ENCODE measurements around the gene SCARF2. TPM values are rescaled to one million over a fixed set of nuclear protein-coding genes. Genes with fewer than 3 reads are reported as not detected.

The SCARF2 gene
- total RNA-seq, 1 experiment from 2014 or later = 1.4 TPM

GRCh38 chr22:20425566-20426258 lies 11.9 kb downstream of the SCARF2 start:
- intact Hi-C loops (cut with micrococcal nuclease; ENCODE audit: unreplicated experiment) = no loop called here
- H3K4me3 ChIP-seq (ENCODE audit: low read depth, low read length, poor library complexity, severe bottlenecking) = peak overlapping the region; percentile 27
- DNase-seq (ENCODE audit: low spot score) = no peak
- BruUV-seq (replicated peaks) = no TSS peak
- H3K27ac ChIP-seq (ENCODE audit: low read depth, low read length, poor library complexity, severe bottlenecking) = no peak overlapping the region
- no peaks in the 10 kb centered on the region for H3K36me3 ChIP-seq (ENCODE audit: insufficient read depth, low read length, poor library complexity, severe bottlenecking)
- ChIA-PET CTCF (no interaction called here), POLR2A (ENCODE audit: low non-redundant PET) (no interaction called here)
- no peak for TF ChIP-seq CTCF (conservative IDR thresholded peaks at IDR 0.05; ENCODE audit: low read depth, low read length)
- no peak for TF ChIP-seq EZH2 (IDR thresholded peaks at IDR 0.05; ENCODE audit: borderline replicate concordance, low read depth, low read length, poor library complexity, severe bottlenecking)
- H3K4me1 ChIP-seq (ENCODE audit: insufficient read depth, low read length, poor library complexity, severe bottlenecking) = no peaks in the 10 kb centered on the region
- H3K27me3 ChIP-seq (replicated peaks; ENCODE audit: insufficient read depth, low read depth, low read length, poor library complexity) = no peaks in the 10 kb centered on the region
- H3K9me3 ChIP-seq (ENCODE audit: low read depth, low read length, poor library complexity, severe bottlenecking) = no peaks in the 10 kb centered on the region

DNA sequence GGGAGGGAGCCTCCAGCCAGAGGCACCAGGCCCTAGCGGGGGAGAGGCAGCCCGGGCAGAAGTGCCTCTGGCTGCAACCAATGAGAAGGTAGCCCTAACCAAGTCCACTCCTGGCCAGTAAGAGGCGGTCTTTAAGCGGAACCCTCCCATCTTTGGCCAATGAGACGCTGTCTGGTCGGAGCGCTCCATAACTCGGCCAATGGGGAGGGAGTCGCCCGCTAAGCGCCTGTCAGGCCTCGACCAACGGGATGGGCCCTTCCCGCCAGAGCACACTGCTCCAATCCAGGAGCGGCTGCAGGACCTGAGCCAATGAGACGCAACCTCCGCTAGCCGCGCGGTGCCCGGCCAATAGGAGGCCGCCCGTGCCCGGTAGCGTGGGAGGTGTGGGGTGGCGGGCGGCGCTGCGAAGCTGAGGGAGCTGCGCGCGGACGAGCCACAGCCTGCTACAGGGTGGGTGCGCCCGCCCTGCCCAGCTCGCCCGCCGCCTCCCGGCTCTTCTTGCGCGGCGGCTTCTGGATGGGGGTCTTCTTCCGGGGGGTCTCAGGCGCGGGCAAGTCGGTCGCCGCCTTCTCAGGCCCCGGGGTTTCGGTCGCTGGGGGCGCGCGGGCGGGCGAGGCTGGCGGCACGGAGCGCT lies 12.6 kb downstream of the SCARF2 start:
- H3K36me3 ChIP-seq (ENCODE audit: insufficient read depth, low read length, poor library complexity, severe bottlenecking) = no peaks in the 10 kb centered on the region
- ChIA-PET POLR2A (ENCODE audit: low non-redundant PET) (no interaction called here), CTCF (no interaction called here)
- intact Hi-C loops (cut with micrococcal nuclease; ENCODE audit: unreplicated experiment) = no loop called here
- H3K4me1 ChIP-seq (ENCODE audit: insufficient read depth, low read length, poor library complexity, severe bottlenecking) = no peaks in the 10 kb centered on the region
- DNase-seq (ENCODE audit: low spot score) = peak; percentile 37
- H3K27me3 ChIP-seq (replicated peaks; ENCODE audit: insufficient read depth, low read depth, low read length, poor library complexity) = no peaks in the 10 kb centered on the region
- H3K4me3 ChIP-seq (ENCODE audit: low read depth, low read length, poor library complexity, severe bottlenecking) = peak overlapping the region; percentile 27
- no peak for TF ChIP-seq CTCF (conservative IDR thresholded peaks at IDR 0.05; ENCODE audit: low read depth, low read length)
- TF ChIP-seq EZH2 (IDR thresholded peaks at IDR 0.05; ENCODE audit: borderline replicate concordance, low read depth, low read length, poor library complexity, severe bottlenecking) = no peak
- no peak overlapping the region for H3K27ac ChIP-seq (ENCODE audit: low read depth, low read length, poor library complexity, severe bottlenecking)
- no TSS peak for BruUV-seq (replicated peaks)
- H3K9me3 ChIP-seq (ENCODE audit: low read depth, low read length, poor library complexity, severe bottlenecking) = no peaks in the 10 kb centered on the region

DNA sequence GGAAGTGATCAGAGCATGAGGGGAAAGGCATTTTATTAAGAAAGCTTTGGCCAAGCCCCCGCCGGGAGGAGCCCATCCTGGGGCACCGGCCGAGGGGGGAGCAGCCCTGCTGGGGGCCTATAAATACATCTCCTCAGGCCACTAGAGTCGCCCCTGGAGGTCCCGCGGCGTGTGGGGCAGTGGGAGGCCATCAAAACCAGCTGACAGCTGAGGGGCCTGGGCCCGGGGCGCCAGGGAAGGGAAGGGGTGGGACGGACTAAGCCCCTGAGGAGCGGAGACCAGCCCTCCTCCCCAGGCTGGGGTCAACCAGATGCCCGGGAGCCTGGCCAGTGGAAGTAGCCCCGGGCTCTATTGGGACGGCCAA lies 13.1 kb downstream of the SCARF2 start:
- POLR2A ChIA-PET (ENCODE audit: low non-redundant PET) = no interaction called here
- H3K27ac ChIP-seq (ENCODE audit: low read depth, low read length, poor library complexity, severe bottlenecking) = no peak overlapping the region

More for the DNA sequence above, 13.1 kb downstream of the SCARF2 start:
- BruUV-seq (replicated peaks) = no TSS peak
- no peaks in the 10 kb centered on the region for H3K27me3 ChIP-seq (replicated peaks; ENCODE audit: insufficient read depth, low read depth, low read length, poor library complexity)
- no peak overlapping the region for H3K4me3 ChIP-seq (ENCODE audit: low read depth, low read length, poor library complexity, severe bottlenecking)
- H3K9me3 ChIP-seq (ENCODE audit: low read depth, low read length, poor library complexity, severe bottlenecking) = no peaks in the 10 kb centered on the region
- intact Hi-C loops (cut with micrococcal nuclease; ENCODE audit: unreplicated experiment) = no loop called here
- no peak for TF ChIP-seq CTCF (conservative IDR thresholded peaks at IDR 0.05; ENCODE audit: low read depth, low read length)
- no peak for TF ChIP-seq EZH2 (IDR thresholded peaks at IDR 0.05; ENCODE audit: borderline replicate concordance, low read depth, low read length, poor library complexity, severe bottlenecking)
- CTCF ChIA-PET = no interaction called here
- H3K36me3 ChIP-seq (ENCODE audit: insufficient read depth, low read length, poor library complexity, severe bottlenecking) = no peaks in the 10 kb centered on the region
- H3K4me1 ChIP-seq (ENCODE audit: insufficient read depth, low read length, poor library complexity, severe bottlenecking) = no peaks in the 10 kb centered on the region
- no peak for DNase-seq (ENCODE audit: low spot score)
